ENCODE measurements around the gene SUPT3H. TPM values are rescaled to one million over a fixed set of nuclear protein-coding genes. Genes with fewer than 3 reads are reported as not detected.

SUPT3H gene
- total and polyA plus RNA-seq, 9 donors, result 10.3 to 23.1 (median 16.2) TPM

GRCh38 chr6:44779130-44779826 lies 598.5 kb downstream of the SUPT3H start:
- intact Hi-C loops (cut with DNase I), result no loop called here

More at GRCh38 chr6:44779130-44779826, 598.5 kb downstream of the SUPT3H start:
- Histone ChIP-seq H3K27ac (no peak overlapping the region), H3K27me3 (no peaks in the 10 kb centered on the region), H3K4me3 (no peak overlapping the region), H3K9me3 (no peaks in the 10 kb centered on the region), H3K4me1 (ENCODE audit: insufficient read depth) (no peaks in the 10 kb centered on the region), H3K36me3 (no peaks in the 10 kb centered on the region)
- TF ChIP-seq CTCF (IDR thresholded peaks at IDR 0.05), result no peak
- TF ChIP-seq POLR2A (IDR thresholded peaks at IDR 0.05), result no peak
- TF ChIP-seq EP300 (IDR thresholded peaks at IDR 0.05), result no peak
- WGBS, 3 donors, result 81 to 85% (median 82%) methylated on average over 8 of the region's 8 CpGs
- no peak for DNase-seq

MicroRNAs encoded within 50 kb of the gene (microRNA counts, 767-probe panel; counts per million panel counts)
- microRNA hsa-miR-586, result 530 counts per million, percentile 78 among the panel's probes with 10 or more counts

Small RNA genes lying within 50 kb of the gene (microRNA-seq; reads per million reads assigned to microRNA genes)
- 0 to 0.16 (median 0) reads per million in 3 donors for gene MIR586

Small RNA genes lying within 50 kb of the gene (small RNA-seq; reads per million reads assigned to genes)
- gene MIR586, result not detected

Other genes with a start within 250 kb of the SUPT3H start
- gene RUNX2, start 49.6 kb downstream of the SUPT3H start, total RNA-seq, result 1 to 10 TPM; 1.6 to 4.9 (median 3.3) TPM
- gene RUNX2, start 49.6 kb downstream of the SUPT3H start, polyA plus RNA-seq, result 10 to 100 TPM in 1 of 2 donors, 1 to 10 TPM in 1; 1.1 to 25.2 TPM

All from ovary (tissue), 9 donors.